ENCODE data around the gene CBFA2T3.

GRCh38 chr16:88941913-88942909 lies 34.8 kb downstream of the CBFA2T3 start:
- TF ChIP-seq, protein P1, sequence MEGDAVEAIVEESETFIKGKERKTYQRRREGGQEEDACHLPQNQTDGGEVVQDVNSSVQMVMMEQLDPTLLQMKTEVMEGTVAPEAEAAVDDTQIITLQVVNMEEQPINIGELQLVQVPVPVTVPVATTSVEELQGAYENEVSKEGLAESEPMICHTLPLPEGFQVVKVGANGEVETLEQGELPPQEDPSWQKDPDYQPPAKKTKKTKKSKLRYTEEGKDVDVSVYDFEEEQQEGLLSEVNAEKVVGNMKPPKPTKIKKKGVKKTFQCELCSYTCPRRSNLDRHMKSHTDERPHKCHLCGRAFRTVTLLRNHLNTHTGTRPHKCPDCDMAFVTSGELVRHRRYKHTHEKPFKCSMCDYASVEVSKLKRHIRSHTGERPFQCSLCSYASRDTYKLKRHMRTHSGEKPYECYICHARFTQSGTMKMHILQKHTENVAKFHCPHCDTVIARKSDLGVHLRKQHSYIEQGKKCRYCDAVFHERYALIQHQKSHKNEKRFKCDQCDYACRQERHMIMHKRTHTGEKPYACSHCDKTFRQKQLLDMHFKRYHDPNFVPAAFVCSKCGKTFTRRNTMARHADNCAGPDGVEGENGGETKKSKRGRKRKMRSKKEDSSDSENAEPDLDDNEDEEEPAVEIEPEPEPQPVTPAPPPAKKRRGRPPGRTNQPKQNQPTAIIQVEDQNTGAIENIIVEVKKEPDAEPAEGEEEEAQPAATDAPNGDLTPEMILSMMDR (conservative IDR thresholded peaks at IDR 0.05; ENCODE audit: low read length), result no peak
- no peak for TF ChIP-seq EZH2phosphoT487 (IDR thresholded peaks at IDR 0.05; ENCODE audit: borderline replicate concordance)

All from Loucy (cell line).